Parathyroid adenoma (tissue), 2 donors: ENCODE measurements around the gene RNFT2.

Experiments
- H2AFZ ChIP-seq: fragments of 300-600 bp; sonication (generic); one replicate; pipeline ENCODE4 v1.7.0; 2017; ENCODE audit warnings: antibody characterized with exemption, mild to moderate bottlenecking
- H3K27ac ChIP-seq: fragments of 300-600 bp; sonication (generic); one replicate; pipeline ENCODE4 v1.7.0; 2017
- H3K27me3 ChIP-seq: fragments of 300-600 bp; sonication (generic); one replicate; pipeline ENCODE4 v1.7.0; 2017; ENCODE audit warnings: low read length; ENCODE audit not compliant: control insufficient read depth, insufficient read depth
- H3K36me3 ChIP-seq: fragments of 300-600 bp; sonication (generic); one replicate; pipeline ENCODE4 v1.7.0; 2017; ENCODE audit warnings: low read length; ENCODE audit not compliant: control insufficient read depth, insufficient read depth
- H3K4me1 ChIP-seq: fragments of 300-600 bp; sonication (generic); one replicate; pipeline ENCODE4 v1.7.0; 2017; ENCODE audit warnings: control low read depth
- H3K4me2 ChIP-seq: fragments of 300-600 bp; sonication (generic); one replicate; pipeline ENCODE4 v1.7.0; 2017; ENCODE audit warnings: low read length
- H3K4me3 ChIP-seq: fragments of 300-600 bp; sonication (generic); one replicate; pipeline ENCODE4 v1.7.0; 2017; ENCODE audit warnings: low read depth, low read length
- H3K79me2 ChIP-seq: fragments of 300-600 bp; sonication (generic); one replicate; pipeline ENCODE4 v1.7.0; 2017; ENCODE audit warnings: control low read depth
- H3K9ac ChIP-seq: fragments of 300-600 bp; sonication (generic); one replicate; pipeline ENCODE4 v1.7.0; 2017; ENCODE audit warnings: mild to moderate bottlenecking
- H3K9me3 ChIP-seq: fragments of 300-600 bp; sonication (generic); one replicate; pipeline ENCODE4 v1.7.0; 2017; ENCODE audit warnings: low read length; ENCODE audit not compliant: control insufficient read depth
- TF ChIP-seq, protein P1 (sequence below): fragments of 300-600 bp; sonication (generic); IDR thresholded peaks from one replicate; pipeline ENCODE4 v1.7.0; 2017; ENCODE audit warnings: antibody characterized with exemption, mild to moderate bottlenecking
- donor health status: primary hyperparathyroidism.

Gene RNFT2

DNA sequence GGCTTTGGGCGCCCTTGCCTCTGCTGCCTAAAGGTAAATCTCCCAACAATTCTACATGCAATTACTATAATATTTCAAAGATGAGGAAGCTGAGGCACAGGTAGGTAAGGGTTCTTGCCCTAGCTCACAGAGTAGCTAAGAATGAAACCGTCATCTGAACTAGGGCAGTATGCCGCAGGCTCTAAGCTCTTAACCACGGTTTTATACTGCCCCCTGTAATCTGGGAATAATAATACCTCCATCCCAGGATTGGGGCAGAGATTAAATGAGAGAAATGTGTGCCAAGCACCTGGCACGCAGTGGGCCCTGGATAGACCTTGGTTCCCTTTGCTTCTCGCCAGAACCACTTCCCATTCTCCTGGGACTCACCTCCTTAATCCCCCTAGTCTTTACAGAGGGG, 144.6 kb downstream of the RNFT2 start:
- H3K4me3 ChIP-seq, result no peak overlapping the region
- H3K9me3 ChIP-seq, result no peaks in the 10 kb centered on the region
- no peaks in the 10 kb centered on the region for H3K36me3 ChIP-seq
- TF ChIP-seq, protein P1, sequence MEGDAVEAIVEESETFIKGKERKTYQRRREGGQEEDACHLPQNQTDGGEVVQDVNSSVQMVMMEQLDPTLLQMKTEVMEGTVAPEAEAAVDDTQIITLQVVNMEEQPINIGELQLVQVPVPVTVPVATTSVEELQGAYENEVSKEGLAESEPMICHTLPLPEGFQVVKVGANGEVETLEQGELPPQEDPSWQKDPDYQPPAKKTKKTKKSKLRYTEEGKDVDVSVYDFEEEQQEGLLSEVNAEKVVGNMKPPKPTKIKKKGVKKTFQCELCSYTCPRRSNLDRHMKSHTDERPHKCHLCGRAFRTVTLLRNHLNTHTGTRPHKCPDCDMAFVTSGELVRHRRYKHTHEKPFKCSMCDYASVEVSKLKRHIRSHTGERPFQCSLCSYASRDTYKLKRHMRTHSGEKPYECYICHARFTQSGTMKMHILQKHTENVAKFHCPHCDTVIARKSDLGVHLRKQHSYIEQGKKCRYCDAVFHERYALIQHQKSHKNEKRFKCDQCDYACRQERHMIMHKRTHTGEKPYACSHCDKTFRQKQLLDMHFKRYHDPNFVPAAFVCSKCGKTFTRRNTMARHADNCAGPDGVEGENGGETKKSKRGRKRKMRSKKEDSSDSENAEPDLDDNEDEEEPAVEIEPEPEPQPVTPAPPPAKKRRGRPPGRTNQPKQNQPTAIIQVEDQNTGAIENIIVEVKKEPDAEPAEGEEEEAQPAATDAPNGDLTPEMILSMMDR, result no peak
- H3K27me3 ChIP-seq, result peaks cover under 1% of the 10 kb centered on the region
- no peak overlapping the region for H3K27ac ChIP-seq
- no peaks in the 10 kb centered on the region for H3K4me1 ChIP-seq
- no peak overlapping the region for H2AFZ ChIP-seq
- H3K9ac ChIP-seq, result no peak overlapping the region
- H3K4me2 ChIP-seq, result no peak overlapping the region
- H3K79me2 ChIP-seq, result no peaks in the 10 kb centered on the region

DNA sequence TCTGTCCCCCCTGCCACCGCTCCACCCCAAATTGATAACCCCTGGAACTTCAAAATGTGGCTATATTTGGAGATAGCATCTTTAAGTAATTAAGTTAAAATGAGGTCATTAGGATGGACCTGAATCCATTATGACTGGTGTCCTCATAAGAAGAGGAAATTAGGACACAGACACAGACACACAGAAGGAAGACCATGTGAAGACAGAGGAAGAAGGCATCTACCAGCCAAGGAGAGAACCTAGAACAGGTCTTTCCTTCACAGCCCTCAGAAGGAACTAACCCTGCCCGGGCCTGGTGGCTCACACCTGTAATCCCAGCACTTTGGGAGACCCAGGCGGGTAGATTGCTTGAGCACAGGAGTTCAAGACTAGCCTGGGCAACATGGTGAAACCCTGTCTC, 146.8 kb downstream of the RNFT2 start:
- no peak overlapping the region for H3K27ac ChIP-seq
- no peaks in the 10 kb centered on the region for H3K36me3 ChIP-seq
- H3K9me3 ChIP-seq, result no peaks in the 10 kb centered on the region
- H3K27me3 ChIP-seq, result no peaks in the 10 kb centered on the region
- no peak overlapping the region for H3K9ac ChIP-seq
- H3K79me2 ChIP-seq, result no peaks in the 10 kb centered on the region
- no peak overlapping the region for H2AFZ ChIP-seq
- H3K4me1 ChIP-seq, result no peaks in the 10 kb centered on the region
- no peak overlapping the region for H3K4me2 ChIP-seq
- no peak overlapping the region for H3K4me3 ChIP-seq
- TF ChIP-seq, protein P1, result no peak

DNA sequence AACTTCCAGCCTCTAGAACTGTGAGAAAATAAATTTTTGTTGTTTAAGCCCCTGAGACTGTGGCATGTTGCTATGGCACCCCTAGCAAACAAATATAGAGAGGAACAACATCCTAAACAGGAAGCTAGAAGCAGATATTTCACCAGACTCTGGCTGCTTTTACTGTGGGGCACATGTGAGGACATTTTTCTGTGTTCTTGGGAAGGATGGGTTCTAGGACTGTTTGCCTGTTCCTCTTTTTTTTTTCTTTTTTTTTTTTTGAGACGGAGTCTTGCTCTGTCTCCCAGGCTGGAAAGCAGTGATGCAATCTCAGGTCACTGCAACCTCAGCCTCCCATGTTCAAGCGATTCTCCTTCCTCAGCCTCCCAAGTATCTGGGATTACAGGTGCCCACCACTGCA, 147.4 kb downstream of the RNFT2 start:
- H2AFZ ChIP-seq, result no peak overlapping the region
- no peak overlapping the region for H3K27ac ChIP-seq
- no peak overlapping the region for H3K4me2 ChIP-seq
- H3K9ac ChIP-seq, result no peak overlapping the region
- H3K9me3 ChIP-seq, result no peaks in the 10 kb centered on the region
- TF ChIP-seq, protein P1, result no peak
- H3K4me3 ChIP-seq, result no peak overlapping the region
- no peaks in the 10 kb centered on the region for H3K4me1 ChIP-seq
- no peaks in the 10 kb centered on the region for H3K79me2 ChIP-seq
- H3K27me3 ChIP-seq, result no peaks in the 10 kb centered on the region
- H3K36me3 ChIP-seq, result no peaks in the 10 kb centered on the region

DNA sequence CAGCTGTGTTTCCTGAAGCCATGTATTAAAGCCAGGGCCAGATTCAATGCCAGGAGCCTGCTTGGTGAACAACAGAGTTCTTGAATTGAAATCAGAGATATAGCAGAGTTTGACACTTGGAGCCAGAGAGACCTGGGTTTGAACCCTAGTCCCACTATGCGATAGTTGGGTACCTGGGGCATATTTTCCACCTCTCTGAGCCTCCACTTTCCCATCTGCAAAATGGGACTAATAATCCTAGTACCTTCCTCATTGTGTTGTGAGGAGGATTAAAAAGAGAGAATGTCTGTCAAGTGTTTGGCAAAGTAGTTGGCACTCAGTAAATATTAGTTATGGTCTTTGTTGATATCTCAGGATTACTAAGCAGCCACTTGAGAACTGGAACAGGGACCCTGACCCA, 149.1 kb downstream of the RNFT2 start:
- TF ChIP-seq, protein P1, result no peak
- no peaks in the 10 kb centered on the region for H3K79me2 ChIP-seq
- H3K36me3 ChIP-seq, result no peaks in the 10 kb centered on the region
- H3K4me3 ChIP-seq, result no peak overlapping the region
- H2AFZ ChIP-seq, result no peak overlapping the region
- no peaks in the 10 kb centered on the region for H3K27me3 ChIP-seq
- no peaks in the 10 kb centered on the region for H3K4me1 ChIP-seq
- no peak overlapping the region for H3K9ac ChIP-seq
- H3K27ac ChIP-seq, result no peak overlapping the region
- no peaks in the 10 kb centered on the region for H3K9me3 ChIP-seq
- H3K4me2 ChIP-seq, result no peak overlapping the region

DNA sequence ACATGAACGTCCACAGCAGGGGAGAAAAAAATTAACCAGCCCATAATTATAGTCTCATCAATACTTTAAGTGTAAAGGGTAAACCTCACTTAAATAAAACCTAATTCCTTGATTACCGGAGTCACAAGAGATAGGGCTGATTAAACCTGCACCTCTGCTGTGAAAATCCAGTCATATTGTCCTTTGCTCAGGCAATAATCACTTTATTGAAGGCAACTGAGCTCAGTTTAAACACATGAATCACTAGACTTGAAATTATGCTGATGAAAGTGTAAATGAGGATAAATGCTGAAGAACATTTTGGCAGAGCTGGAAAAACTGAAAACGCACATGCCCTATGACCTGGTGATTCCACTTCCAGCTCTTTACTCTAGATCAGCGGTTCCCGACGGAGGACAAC, 149.8 kb downstream of the RNFT2 start:
- no peak overlapping the region for H3K9ac ChIP-seq
- H3K4me1 ChIP-seq, result no peaks in the 10 kb centered on the region
- TF ChIP-seq, protein P1, result no peak

More for the DNA sequence above, 149.8 kb downstream of the RNFT2 start:
- no peak overlapping the region for H3K4me3 ChIP-seq
- no peak overlapping the region for H3K4me2 ChIP-seq
- no peaks in the 10 kb centered on the region for H3K9me3 ChIP-seq
- H3K27me3 ChIP-seq, result no peaks in the 10 kb centered on the region
- H3K36me3 ChIP-seq, result no peaks in the 10 kb centered on the region
- H3K79me2 ChIP-seq, result no peaks in the 10 kb centered on the region
- H3K27ac ChIP-seq, result no peak overlapping the region
- no peak overlapping the region for H2AFZ ChIP-seq
